PC-9 (cell line): Measurements from ENCODE around the gene MGAT4A. TPM values are rescaled to one million over a fixed set of nuclear protein-coding genes. Genes with fewer than 3 reads are reported as not detected.

ENCODE experiments used
- BruUV-seq: library from RNA; stranded (reverse); fragments of 400-500 nt; replicated peaks from 2 replicates; lab custom pipeline; 2021; lab: Mats Ljungman, UMichigan
- CTCF ChIA-PET: fragments of 300-600 bp; sonication (Branson Sonifier 250); formaldehyde crosslinking; loops from one replicate; lab custom pipeline; 2022; ENCODE audit warnings: antibody characterized with exemption; lab: Charles Lee
- POLR2A ChIA-PET: fragments of 300-600 bp; sonication (Branson Sonifier 250); formaldehyde crosslinking; loops from one replicate; lab custom pipeline; 2022; ENCODE audit warnings: antibody characterized with exemption; ENCODE audit not compliant: unreplicated experiment; lab: Charles Lee
- DNase-seq, 2 experiments: peaks; one replicate each; pipeline versions ENCODE4 v3.0.0 to v3.0.0-alpha.2; 2015 to 2022; ENCODE audit warnings: mixed read lengths in 1 of 2
- H2AFZ ChIP-seq: fragments of 200-600 bp; sonication (generic); 2 replicates; pipeline ENCODE4 v1.8.1; 2017; ENCODE audit warnings: antibody characterized with exemption
- H3F3A ChIP-seq: fragments of 200-600 bp; sonication (generic); 2 replicates; pipeline ENCODE4 v1.8.1; 2017; ENCODE audit warnings: antibody characterized with exemption, mild to moderate bottlenecking, low read depth; ENCODE audit not compliant: insufficient read depth
- H3K27ac ChIP-seq: fragments of 200-600 bp; sonication (generic); 2 replicates; pipeline ENCODE4 v1.6.1; 2016; ENCODE audit warnings: mixed run types
- H3K27me3 ChIP-seq: fragments of 200-600 bp; sonication (generic); 2 replicates; pipeline ENCODE4 v1.6.1; 2016; ENCODE audit warnings: low read depth, mixed run types; ENCODE audit not compliant: insufficient read depth
- H3K36me3 ChIP-seq: fragments of 200-600 bp; sonication (generic); 2 replicates; pipeline ENCODE4 v1.6.1; 2016; ENCODE audit warnings: low read depth, mixed run types
- H3K4me1 ChIP-seq: fragments of 200-600 bp; sonication (generic); replicated peaks from 2 replicates; pipeline ENCODE4 v1.6.1; 2016; ENCODE audit warnings: mixed run types; ENCODE audit not compliant: insufficient read depth
- H3K4me2 ChIP-seq: fragments of 200-600 bp; sonication (generic); 2 replicates; pipeline ENCODE4 v1.6.1; 2017; ENCODE audit warnings: mixed run types
- H3K4me3 ChIP-seq: fragments of 200-600 bp; sonication (generic); 2 replicates; pipeline ENCODE4 v1.6.1; 2016; ENCODE audit warnings: mixed run types
- H3K79me2 ChIP-seq: fragments of 200-600 bp; sonication (generic); 2 replicates; pipeline ENCODE4 v1.6.1; 2017; ENCODE audit warnings: low read depth, mixed run types
- H3K9me2 ChIP-seq: fragments of 200-600 bp; sonication (generic); 2 replicates; pipeline ENCODE4 v1.8.1; 2017; ENCODE audit warnings: mild to moderate bottlenecking; ENCODE audit not compliant: insufficient read depth
- H3K9me3 ChIP-seq: fragments of 200-600 bp; sonication (generic); 2 replicates; pipeline ENCODE4 v1.8.1; 2016; ENCODE audit warnings: low read depth; ENCODE audit not compliant: insufficient read depth
- H4K20me1 ChIP-seq: fragments of 200-600 bp; sonication (generic); 2 replicates; pipeline ENCODE4 v1.8.1; 2017; ENCODE audit not compliant: insufficient read depth
- EZH2 ChIP-seq: fragments of 200-600 bp; sonication (generic); IDR thresholded peaks from 2 replicates; pipeline ENCODE4 v1.8.0; 2017; ENCODE audit warnings: antibody characterized with exemption, low read depth
- intact Hi-C: fragments of 100-400 bp; cut with micrococcal nuclease; formaldehyde crosslinking; loops from one replicate; pipeline ENCODE4 v1.10.0; 2022; ENCODE audit not compliant: unreplicated experiment
- total RNA-seq: library from RNA; stranded (reverse); gene quantifications from 2 replicates; pipeline ENCODE4 v1.2.3, GENCODE V29; 2021
- TF ChIP-seq, protein P1 (sequence below): fragments of 200-600 bp; sonication (generic); conservative IDR thresholded peaks from 2 replicates; pipeline ENCODE4 v1.6.1; 2017; ENCODE audit warnings: mixed run types, antibody characterized with exemption, mild to moderate bottlenecking, moderate library complexity

The MGAT4A gene
- total RNA-seq, 1 experiment from 2014 or later: 12.9 TPM

- Histone ChIP-seq H3K9me2 (no peaks in the 10 kb centered on the region), H3K9me3 (no peaks in the 10 kb centered on the region), H3K79me2 (no peaks in the 10 kb centered on the region), H4K20me1 (no peaks in the 10 kb centered on the region), H3K36me3 (no peaks in the 10 kb centered on the region), H3K4me3 (no peak overlapping the region), H3K27ac (no peak overlapping the region), H2AFZ (no peak overlapping the region), H3K4me2 (no peak overlapping the region), H3K4me1 (no peaks in the 10 kb centered on the region), H3F3A (no peaks in the 10 kb centered on the region), H3K27me3 (no peaks in the 10 kb centered on the region)
- CTCF ChIA-PET: interaction anchor here (0.7 kb wide), 1 partner anchor 1783 kb away, joined by 3 read pairs; no protein-coding TSS in a partner anchor
- intact Hi-C loops: no loop called here
- DNase-seq: no peak
- POLR2A ChIA-PET: no interaction called here
- no TSS peak for BruUV-seq
- TF ChIP-seq, protein P1, sequence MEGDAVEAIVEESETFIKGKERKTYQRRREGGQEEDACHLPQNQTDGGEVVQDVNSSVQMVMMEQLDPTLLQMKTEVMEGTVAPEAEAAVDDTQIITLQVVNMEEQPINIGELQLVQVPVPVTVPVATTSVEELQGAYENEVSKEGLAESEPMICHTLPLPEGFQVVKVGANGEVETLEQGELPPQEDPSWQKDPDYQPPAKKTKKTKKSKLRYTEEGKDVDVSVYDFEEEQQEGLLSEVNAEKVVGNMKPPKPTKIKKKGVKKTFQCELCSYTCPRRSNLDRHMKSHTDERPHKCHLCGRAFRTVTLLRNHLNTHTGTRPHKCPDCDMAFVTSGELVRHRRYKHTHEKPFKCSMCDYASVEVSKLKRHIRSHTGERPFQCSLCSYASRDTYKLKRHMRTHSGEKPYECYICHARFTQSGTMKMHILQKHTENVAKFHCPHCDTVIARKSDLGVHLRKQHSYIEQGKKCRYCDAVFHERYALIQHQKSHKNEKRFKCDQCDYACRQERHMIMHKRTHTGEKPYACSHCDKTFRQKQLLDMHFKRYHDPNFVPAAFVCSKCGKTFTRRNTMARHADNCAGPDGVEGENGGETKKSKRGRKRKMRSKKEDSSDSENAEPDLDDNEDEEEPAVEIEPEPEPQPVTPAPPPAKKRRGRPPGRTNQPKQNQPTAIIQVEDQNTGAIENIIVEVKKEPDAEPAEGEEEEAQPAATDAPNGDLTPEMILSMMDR: no peak
- no peak for TF ChIP-seq EZH2
These were observed 79.9 kb downstream of the MGAT4A start for GRCh38 chr2:98650998-98651397.

- Histone ChIP-seq H4K20me1 (no peaks in the 10 kb centered on the region), H3K27ac (no peak overlapping the region), H3K27me3 (no peaks in the 10 kb centered on the region), H3K9me3 (no peaks in the 10 kb centered on the region), H3K4me2 (no peak overlapping the region), H3K4me1 (no peaks in the 10 kb centered on the region), H3K79me2 (no peaks in the 10 kb centered on the region), H3F3A (no peaks in the 10 kb centered on the region), H3K36me3 (no peaks in the 10 kb centered on the region; the same call in 1 of the 2 replicates), H3K9me2 (no peaks in the 10 kb centered on the region), H3K4me3 (no peak overlapping the region), H2AFZ (no peak overlapping the region)
- CTCF ChIA-PET: interaction anchor here (1.0 to 1.6 kb wide), 7 partner anchors 90 to 419 kb away, joined by 3 to 14 read pairs (median 5); no protein-coding TSS in a partner anchor
- intact Hi-C loops: loop anchor here (1.0 to 5.0 kb wide), 6 partner anchors 149 to 840 kb away; partner anchors contain the start of genes CRACDL and REV1
- DNase-seq: no peak
- POLR2A ChIA-PET: no interaction called here
- no TSS peak for BruUV-seq
- TF ChIP-seq EZH2: no peak
- TF ChIP-seq, protein P1: no peak
These were observed 80.9 kb downstream of the MGAT4A start for GRCh38 chr2:98649992-98650375.

DNA sequence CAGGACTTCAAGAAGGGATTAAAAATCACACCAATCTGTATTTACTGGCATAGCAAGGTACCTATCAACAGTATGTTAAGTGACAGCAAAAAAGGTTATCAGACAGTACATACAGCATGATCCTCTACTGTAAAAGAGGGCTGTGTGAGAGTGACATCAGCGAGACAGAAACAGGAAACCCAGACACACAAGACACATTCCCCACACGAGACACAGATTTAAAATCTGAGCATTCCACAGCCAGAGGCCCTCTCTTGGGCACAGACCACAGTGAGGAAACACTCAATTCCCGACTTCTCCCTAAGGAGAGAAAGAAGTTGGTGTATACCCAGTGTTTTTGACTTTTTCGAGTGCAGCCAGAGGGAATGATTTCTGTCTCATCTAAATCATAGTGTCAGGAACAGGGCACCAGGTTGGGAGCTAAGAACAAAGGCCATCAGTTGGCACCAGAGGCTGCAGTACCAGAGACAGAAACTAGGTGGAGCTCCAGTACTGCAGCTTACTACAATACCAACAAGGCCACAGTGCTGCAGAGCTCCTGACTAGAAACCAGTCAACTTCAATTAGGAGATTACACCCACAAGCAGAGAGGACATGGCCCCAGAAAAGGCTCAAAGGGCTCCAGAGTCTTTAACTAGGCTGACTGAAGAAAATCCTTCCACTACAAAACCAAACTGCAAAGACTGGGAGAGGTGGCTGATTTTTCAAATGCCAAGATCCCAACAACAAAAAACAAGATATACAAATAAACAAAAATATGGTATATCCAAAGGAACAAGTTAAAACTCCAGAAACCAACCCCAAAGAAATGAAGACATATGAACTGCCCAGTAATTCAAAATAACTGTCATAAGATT is 81.6 kb downstream of the MGAT4A start:
- Histone ChIP-seq H2AFZ (no peak overlapping the region), H3K27me3 (no peaks in the 10 kb centered on the region), H3K9me3 (no peaks in the 10 kb centered on the region), H3K4me1 (no peaks in the 10 kb centered on the region), H3K9me2 (no peaks in the 10 kb centered on the region), H3K36me3 (no peaks in the 10 kb centered on the region; the same call in 1 of the 2 replicates), H3K79me2 (no peaks in the 10 kb centered on the region), H3K4me3 (no peak overlapping the region), H3K27ac (no peak overlapping the region), H3F3A (no peaks in the 10 kb centered on the region), H4K20me1 (no peaks in the 10 kb centered on the region), H3K4me2 (no peak overlapping the region)
- peak; percentile 75 to 78 for DNase-seq
- CTCF ChIA-PET: interaction anchor here (0.6 to 1.6 kb wide), 8 partner anchors 89 to 420 kb away, joined by 3 to 14 read pairs (median 4); no protein-coding TSS in a partner anchor
- no peak for TF ChIP-seq EZH2
- TF ChIP-seq, protein P1: peak; percentile 100
- no TSS peak for BruUV-seq
- POLR2A ChIA-PET: interaction anchor here (0.6 to 0.7 kb wide), 2 partner anchors 234 to 372 kb away, joined by 4 to 5 read pairs; no protein-coding TSS in a partner anchor
- intact Hi-C loops: loop anchor here (1.0 to 5.0 kb wide), 6 partner anchors 150 to 841 kb away; partner anchors contain the start of genes CRACDL and REV1
